Mesenchymal stem cell (in vitro differentiated cells and primary cell): ENCODE data around the gene PCDH15.

Source experiments
- DNase-seq: peaks from one replicate; pipeline ENCODE4 v3.0.0-alpha.2; 2013
- H2AFZ ChIP-seq: one replicate; pipeline ENCODE4 v1.6.1; 2013; ENCODE audit warnings: low read depth, mild to moderate bottlenecking, control low read depth, inconsistent platforms, low read length, moderate library complexity
- H2AK5ac ChIP-seq: 2 replicates; pipeline ENCODE4 v1.6.1; 2013; ENCODE audit warnings: low read length, moderate library complexity, mild to moderate bottlenecking, inconsistent platforms; ENCODE audit not compliant: severe bottlenecking
- H2BK120ac ChIP-seq: one replicate; pipeline ENCODE4 v1.6.1; 2013; ENCODE audit warnings: low read depth, mild to moderate bottlenecking, inconsistent platforms, low read length, moderate library complexity
- H2BK12ac ChIP-seq, 2 experiments: one replicate each; pipeline ENCODE4 v1.6.1; 2013; ENCODE audit warnings: inconsistent platforms in 2 of 2, low read length in 2 of 2, mild to moderate bottlenecking in 2 of 2, moderate library complexity in 2 of 2, control low read depth in 1 of 2
- H2BK15ac ChIP-seq: one replicate; pipeline ENCODE4 v1.6.1; 2013; ENCODE audit warnings: mild to moderate bottlenecking, low read depth, inconsistent platforms; ENCODE audit not compliant: poor library complexity, severe bottlenecking
- H2BK5ac ChIP-seq: 2 replicates; pipeline ENCODE4 v1.6.1; 2013; ENCODE audit warnings: low read depth, mild to moderate bottlenecking, low read length, control low read depth, inconsistent platforms; ENCODE audit not compliant: poor library complexity, severe bottlenecking
- H3K14ac ChIP-seq, 2 experiments: one replicate each; pipeline ENCODE4 v1.6.1; 2013; ENCODE audit warnings: inconsistent platforms in 2 of 2, low read length in 2 of 2, control low read depth in 1 of 2, mild to moderate bottlenecking in 1 of 2, moderate library complexity in 1 of 2
- H3K18ac ChIP-seq, 2 experiments: one replicate each; pipeline ENCODE4 v1.6.1; 2013; ENCODE audit warnings: inconsistent platforms in 2 of 2, low read length in 2 of 2, control low read depth in 1 of 2, low read depth in 1 of 2, mild to moderate bottlenecking in 1 of 2
- H3K23ac ChIP-seq, 2 experiments: one replicate each; pipeline ENCODE4 v1.6.1; 2013; ENCODE audit warnings: inconsistent platforms in 2 of 2, low read length in 2 of 2, mild to moderate bottlenecking in 2 of 2, moderate library complexity in 2 of 2, control low read depth in 1 of 2
- H3K27ac ChIP-seq: 2 replicates; pipeline ENCODE4 v1.5.1; 2013; ENCODE audit warnings: mild to moderate bottlenecking, moderate library complexity, low read length, control low read depth, inconsistent platforms; ENCODE audit not compliant: poor library complexity, severe bottlenecking
- H3K27me3 ChIP-seq, 2 experiments: 2 replicates each; pipeline versions ENCODE4 v1.6.1 to v1.7.0; 2013; ENCODE audit warnings: low read length in 2 of 2, mild to moderate bottlenecking in 2 of 2, moderate library complexity in 2 of 2, control low read depth in 1 of 2, inconsistent platforms in 1 of 2; ENCODE audit not compliant: control insufficient read depth in 1 of 2, insufficient read depth in 1 of 2
- H3K36me3 ChIP-seq, 2 experiments: 2 replicates each; pipeline versions ENCODE4 v1.6.1 to v1.7.0; 2013; ENCODE audit warnings: low read length in 2 of 2, control low read depth in 1 of 2, inconsistent platforms in 1 of 2, low read depth in 1 of 2, mild to moderate bottlenecking in 1 of 2; ENCODE audit not compliant: insufficient read depth in 2 of 2, control insufficient read depth in 1 of 2
- H3K4ac ChIP-seq, 2 experiments: one replicate each; pipeline ENCODE4 v1.6.1; 2013; ENCODE audit warnings: inconsistent platforms in 2 of 2, low read length in 2 of 2, mild to moderate bottlenecking in 2 of 2, moderate library complexity in 2 of 2, control low read depth in 1 of 2, low read depth in 1 of 2
- H3K4me1 ChIP-seq: 2 replicates; pipeline ENCODE4 v1.6.1; 2013; ENCODE audit warnings: low read depth, low read length, control low read depth; ENCODE audit not compliant: control insufficient read depth, insufficient read depth
- H3K4me2 ChIP-seq: 2 replicates; pipeline ENCODE4 v1.6.1; 2013; ENCODE audit warnings: low read length, mild to moderate bottlenecking, inconsistent platforms; ENCODE audit not compliant: poor library complexity, severe bottlenecking
- H3K4me3 ChIP-seq, 2 experiments: 2 replicates each; pipeline versions ENCODE4 v1.5.1 to v1.7.0; 2013; ENCODE audit warnings: low read length in 2 of 2, mild to moderate bottlenecking in 2 of 2, control low read depth in 1 of 2, low read depth in 1 of 2; ENCODE audit not compliant: insufficient read depth in 1 of 2
- H3K79me1 ChIP-seq: replicated peaks from 2 replicates; pipeline ENCODE4 v1.6.1; 2013; ENCODE audit warnings: mild to moderate bottlenecking, control low read depth, low read length, inconsistent platforms; ENCODE audit not compliant: poor library complexity, severe bottlenecking
- H3K9ac ChIP-seq: 2 replicates; pipeline ENCODE4 v1.7.0; 2013; ENCODE audit warnings: mild to moderate bottlenecking, low read length, moderate library complexity
- H3K9me3 ChIP-seq: 2 replicates; pipeline ENCODE4 v1.7.0; 2013; ENCODE audit warnings: mild to moderate bottlenecking, low read length; ENCODE audit not compliant: control insufficient read depth
- H4K8ac ChIP-seq: one replicate; pipeline ENCODE4 v1.6.1; 2013; ENCODE audit warnings: inconsistent platforms, mild to moderate bottlenecking, low read length, moderate library complexity
- H4K91ac ChIP-seq: one replicate; pipeline ENCODE4 v1.6.1; 2013; ENCODE audit warnings: mild to moderate bottlenecking, low read length, inconsistent platforms
- WGBS: methylation state at CpG from one replicate; pipeline ENCODE4 v1.1.7; 2013; ENCODE audit warnings: mixed read lengths; 5-methylcytosine and 5-hydroxymethylcytosine counted together

PCDH15 gene

DNA sequence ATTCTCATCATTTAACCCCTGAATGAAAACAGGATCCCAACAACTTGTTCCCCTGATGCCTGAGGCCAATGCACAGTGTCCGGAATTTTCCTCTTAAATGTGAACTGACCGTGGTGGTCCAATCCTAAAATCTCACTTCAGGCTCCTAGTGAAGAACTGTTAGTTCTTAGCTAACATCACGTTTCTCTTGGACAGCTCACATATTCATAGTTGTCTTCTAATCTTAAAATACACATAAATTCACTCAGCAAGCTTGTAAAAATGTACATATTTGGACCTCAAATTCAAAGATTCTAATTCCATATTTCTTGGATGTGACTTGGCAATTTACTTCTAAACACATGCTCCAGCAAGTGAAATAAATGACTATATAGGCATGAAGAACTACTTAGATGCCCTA lies 297.2 kb downstream of the PCDH15 start:
- Histone ChIP-seq H3K4me2 (no peak overlapping the region), H2BK120ac (no peak overlapping the region), H3K27ac (no peak overlapping the region), H2BK15ac (no peak overlapping the region), H3K9me3 (no peaks in the 10 kb centered on the region), H3K14ac (no peak overlapping the region), H3K27me3 (no peaks in the 10 kb centered on the region), H4K91ac (no peak overlapping the region), H2BK12ac (no peak overlapping the region), H3K36me3 (no peaks in the 10 kb centered on the region), H3K23ac (no peak overlapping the region), H3K18ac (no peak overlapping the region), H3K79me1 (no peaks in the 10 kb centered on the region), H3K4me3 (no peak overlapping the region), H3K9ac (no peak overlapping the region), H2AK5ac (no peak overlapping the region), H4K8ac (no peak overlapping the region), H2AFZ (no peak overlapping the region), H2BK5ac (no peak overlapping the region), H3K4me1 (no peaks in the 10 kb centered on the region), H3K4ac (no peak overlapping the region)
- 91% methylated on average over 3 of the region's 3 CpGs for WGBS
- DNase-seq = no peak

DNA sequence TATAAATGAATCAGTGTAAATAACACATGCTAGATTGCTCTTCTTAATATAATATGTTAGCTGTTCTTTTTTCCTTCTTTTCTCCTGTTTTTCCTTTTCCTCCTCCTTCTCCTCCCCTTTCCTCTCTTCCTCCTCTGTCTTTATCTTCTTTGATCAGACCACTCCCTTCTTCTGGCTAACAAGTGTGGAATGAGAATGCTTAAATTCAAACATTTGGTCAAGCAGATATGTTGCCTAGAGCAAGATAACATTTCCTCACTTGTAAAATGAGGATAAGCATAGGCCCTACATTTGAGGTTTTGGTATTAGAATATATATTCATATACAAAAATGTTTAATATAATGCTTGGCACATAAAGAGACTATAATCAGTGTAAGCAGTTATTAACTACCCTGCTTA lies 299.1 kb downstream of the PCDH15 start:
- Histone ChIP-seq H3K9ac (no peak overlapping the region), H3K14ac (no peak overlapping the region), H2BK120ac (no peak overlapping the region), H3K9me3 (no peaks in the 10 kb centered on the region), H2BK15ac (no peak overlapping the region), H2BK5ac (no peak overlapping the region), H2AFZ (no peak overlapping the region), H3K27ac (no peak overlapping the region), H3K36me3 (no peaks in the 10 kb centered on the region), H3K23ac (no peak overlapping the region), H3K4me2 (no peak overlapping the region), H3K79me1 (no peaks in the 10 kb centered on the region), H4K8ac (no peak overlapping the region), H3K18ac (no peak overlapping the region), H3K4me3 (no peak overlapping the region), H4K91ac (no peak overlapping the region), H3K4ac (no peak overlapping the region), H3K4me1 (no peaks in the 10 kb centered on the region), H2BK12ac (no peak overlapping the region), H3K27me3 (no peaks in the 10 kb centered on the region), H2AK5ac (no peak overlapping the region)
- DNase-seq = no peak

DNA sequence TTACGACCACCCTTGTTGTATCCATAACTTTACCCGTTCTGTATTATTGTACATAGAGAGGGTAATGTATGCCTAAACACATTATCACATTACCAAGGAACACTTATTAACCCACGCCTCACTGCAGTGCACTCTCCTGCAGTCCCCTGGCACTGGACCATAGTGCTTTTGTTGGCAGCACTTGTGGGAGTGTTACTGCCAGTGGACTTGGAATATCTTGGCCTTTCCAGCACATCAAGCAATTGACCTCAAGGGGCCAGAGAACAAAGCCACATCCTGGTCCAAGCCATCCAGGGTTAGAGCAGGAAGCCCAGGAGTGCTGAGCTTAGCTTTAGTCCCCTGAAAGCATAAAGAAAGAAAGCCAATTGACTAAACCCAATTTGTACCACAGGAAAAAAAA lies 304.2 kb downstream of the PCDH15 start:
- WGBS = 87% methylated on average over 3 of the region's 3 CpGs
- no peak overlapping the region for H3K18ac ChIP-seq
- H3K79me1 ChIP-seq = no peaks in the 10 kb centered on the region
- H2BK12ac ChIP-seq = no peak overlapping the region
- H4K91ac ChIP-seq = no peak overlapping the region
- no peak overlapping the region for H3K27ac ChIP-seq
- no peak overlapping the region for H2BK15ac ChIP-seq
- H3K9ac ChIP-seq = no peak overlapping the region
- no peak overlapping the region for H3K23ac ChIP-seq
- no peak overlapping the region for H2AK5ac ChIP-seq
- no peak overlapping the region for H2BK5ac ChIP-seq
- no peaks in the 10 kb centered on the region for H3K27me3 ChIP-seq
- H3K4me3 ChIP-seq = peak overlapping the region in 1 of 2 experiments; percentile 20
- no peaks in the 10 kb centered on the region for H3K4me1 ChIP-seq
- H3K4ac ChIP-seq = no peak overlapping the region
- no peaks in the 10 kb centered on the region for H3K9me3 ChIP-seq
- no peak overlapping the region for H2BK120ac ChIP-seq
- H3K14ac ChIP-seq = no peak overlapping the region
- H2AFZ ChIP-seq = no peak overlapping the region
- DNase-seq = no peak
- no peak overlapping the region for H3K4me2 ChIP-seq
- no peaks in the 10 kb centered on the region for H3K36me3 ChIP-seq
- no peak overlapping the region for H4K8ac ChIP-seq

DNA sequence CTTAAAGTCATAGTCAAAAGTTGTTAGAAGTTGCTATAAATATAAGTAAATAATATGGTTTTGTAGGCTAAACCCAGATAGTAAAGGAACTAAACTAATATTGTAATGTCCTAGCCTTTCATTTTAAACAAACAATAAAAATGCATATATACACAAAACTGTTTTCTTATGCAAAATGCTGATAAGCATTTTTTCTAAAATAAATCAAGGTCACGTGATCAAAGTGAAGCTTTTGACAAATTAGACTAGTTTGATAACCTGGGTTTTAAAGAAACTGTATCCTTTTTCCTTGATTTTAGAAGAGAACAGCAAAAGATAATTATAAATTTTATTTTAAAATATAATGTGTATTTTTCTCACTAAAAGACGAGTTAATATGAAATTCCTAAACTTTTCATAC lies 313.3 kb downstream of the PCDH15 start:
- Histone ChIP-seq H2AK5ac (no peak overlapping the region), H3K36me3 (no peaks in the 10 kb centered on the region), H2BK15ac (no peak overlapping the region), H3K18ac (no peak overlapping the region), H2AFZ (no peak overlapping the region), H3K14ac (no peak overlapping the region), H3K4ac (no peak overlapping the region), H3K9ac (no peak overlapping the region), H4K91ac (no peak overlapping the region), H3K9me3 (no peaks in the 10 kb centered on the region), H3K23ac (no peak overlapping the region), H3K4me1 (no peaks in the 10 kb centered on the region), H3K4me2 (no peak overlapping the region), H3K4me3 (no peak overlapping the region), H3K27ac (no peak overlapping the region), H2BK120ac (no peak overlapping the region), H2BK5ac (no peak overlapping the region), H3K79me1 (no peaks in the 10 kb centered on the region), H4K8ac (no peak overlapping the region), H3K27me3 (no peaks in the 10 kb centered on the region), H2BK12ac (no peak overlapping the region)
- no CpG with 5 or more reads among the region's 2 CpGs for WGBS
- no peak for DNase-seq
